ENCODE results near the gene COQ8B.

COQ8B gene

DNA sequence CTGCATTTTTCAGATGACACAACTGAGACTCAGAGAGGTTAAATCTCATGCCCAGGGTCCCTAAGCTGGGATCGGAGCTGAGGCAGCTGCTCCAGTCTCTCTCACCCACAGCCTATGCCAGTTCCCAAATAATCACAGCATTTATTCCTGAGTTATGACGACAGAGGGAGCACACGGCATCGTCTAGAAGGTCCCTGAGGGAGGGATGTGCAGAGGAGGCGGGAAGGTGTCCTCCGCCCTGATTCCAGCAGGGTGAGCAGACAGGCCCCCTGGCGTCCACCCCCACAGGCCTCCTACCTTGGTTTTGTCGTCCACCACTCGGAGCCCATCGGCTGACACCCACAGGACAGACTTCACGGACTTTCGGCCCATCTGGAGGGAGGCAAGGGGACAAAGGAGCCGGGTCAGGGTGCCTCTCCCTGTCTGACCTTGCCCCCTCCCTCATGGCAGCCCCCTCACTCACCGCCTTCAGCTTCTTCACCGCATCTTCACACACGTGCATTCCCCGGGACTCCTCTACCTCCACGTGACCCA, 34.2 kb downstream of the COQ8B start:
- H3K4me3 ChIP-seq (ENCODE audit: low read depth, low read length): no peak overlapping the region
- in situ Hi-C loops (cut with HindIII; ENCODE audit: low sequenced_read_pairs): no loop called here
- no peak for DNase-seq (ENCODE audit: low read depth)
- no peak for TF ChIP-seq CTCF (IDR thresholded peaks at IDR 0.05; ENCODE audit: low read depth, low read length, missing control alignments)

DNA sequence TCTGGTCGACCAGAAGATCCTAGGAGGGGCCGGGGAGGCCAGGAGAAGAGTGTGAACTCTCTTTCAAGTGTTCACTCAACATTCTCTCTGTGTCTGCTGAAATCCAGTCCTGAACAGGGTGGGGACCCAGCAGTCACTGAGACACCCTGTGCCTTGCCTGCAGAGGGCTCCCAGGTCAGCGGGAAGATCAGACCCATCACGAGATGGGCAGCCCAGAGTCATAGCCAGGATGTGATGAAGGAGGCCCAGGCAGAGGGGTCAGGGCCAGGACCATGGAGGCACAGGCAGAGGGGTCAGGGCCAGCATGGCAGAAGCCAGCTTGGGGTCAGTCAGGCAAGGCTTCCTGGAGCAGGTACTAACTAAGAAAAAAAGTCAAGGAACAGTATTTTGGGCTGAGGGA, 35.6 kb downstream of the COQ8B start:
- no peak for TF ChIP-seq CTCF (IDR thresholded peaks at IDR 0.05; ENCODE audit: low read depth, low read length, missing control alignments)
- in situ Hi-C loops (cut with HindIII; ENCODE audit: low sequenced_read_pairs): no loop called here
- no peak for DNase-seq (ENCODE audit: low read depth)
- H3K4me3 ChIP-seq (ENCODE audit: low read depth, low read length): no peak overlapping the region

DNA sequence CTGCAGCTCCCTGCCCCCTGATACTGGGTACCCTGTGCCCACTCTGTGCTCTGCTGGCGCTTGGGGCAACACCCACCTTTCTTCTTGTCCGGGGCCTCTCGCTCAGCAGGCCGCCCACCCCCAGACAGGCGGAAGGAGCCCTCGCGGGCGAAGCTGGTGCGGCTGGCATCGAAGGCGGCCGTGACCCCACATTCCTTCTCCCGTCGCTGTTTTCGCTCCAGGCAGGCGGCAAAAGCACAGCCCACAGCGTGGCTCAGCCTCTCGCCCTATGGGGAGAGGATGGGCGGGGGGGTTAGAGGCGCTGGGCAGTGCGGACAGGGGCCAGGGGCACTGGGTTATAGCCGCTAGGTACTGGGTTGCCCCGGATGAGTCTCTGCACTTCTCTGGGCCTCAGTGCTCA, 39.5 kb downstream of the COQ8B start:
- no peak for TF ChIP-seq CTCF (IDR thresholded peaks at IDR 0.05; ENCODE audit: low read depth, low read length, missing control alignments)
- no peak overlapping the region for H3K4me3 ChIP-seq (ENCODE audit: low read depth, low read length)
- DNase-seq (ENCODE audit: low read depth): no peak
- in situ Hi-C loops (cut with HindIII; ENCODE audit: low sequenced_read_pairs): no loop called here

GRCh38 chr19:40674291-40674690, 42.4 kb downstream of the COQ8B start:
- H3K4me3 ChIP-seq (ENCODE audit: low read depth, low read length): no peak overlapping the region
- DNase-seq (ENCODE audit: low read depth): no peak
- no peak for TF ChIP-seq CTCF (IDR thresholded peaks at IDR 0.05; ENCODE audit: low read depth, low read length, missing control alignments)
- in situ Hi-C loops (cut with HindIII; ENCODE audit: low sequenced_read_pairs): no loop called here

DNA sequence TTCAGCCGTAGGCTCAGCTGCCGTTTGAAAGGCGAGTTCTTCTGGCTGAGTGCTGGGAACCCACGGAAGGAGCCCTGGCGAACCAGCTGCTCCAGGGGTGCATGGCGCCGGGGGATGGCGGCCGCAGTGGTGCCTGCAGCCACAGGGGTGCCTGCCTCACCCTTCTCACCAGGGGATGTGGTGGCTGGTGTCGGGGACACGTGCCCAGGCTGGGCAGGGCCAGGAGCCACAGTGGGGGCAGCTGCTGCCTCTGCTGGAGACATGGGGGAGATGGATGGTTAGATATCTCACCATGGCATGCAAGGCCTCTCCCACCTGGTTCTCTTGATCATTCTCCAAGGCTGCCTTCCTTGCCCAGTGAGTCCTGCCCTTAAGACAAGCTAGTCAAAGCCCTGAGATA, 43.3 kb downstream of the COQ8B start:
- DNase-seq (ENCODE audit: low read depth): no peak
- no peak for TF ChIP-seq CTCF (IDR thresholded peaks at IDR 0.05; ENCODE audit: low read depth, low read length, missing control alignments)
- in situ Hi-C loops (cut with HindIII; ENCODE audit: low sequenced_read_pairs): no loop called here
- no peak overlapping the region for H3K4me3 ChIP-seq (ENCODE audit: low read depth, low read length)

GRCh38 chr19:40672573-40673299, 44.0 kb downstream of the COQ8B start:
- in situ Hi-C loops (cut with HindIII; ENCODE audit: low sequenced_read_pairs): no loop called here
- H3K4me3 ChIP-seq (ENCODE audit: low read depth, low read length): no peak overlapping the region
- no peak for DNase-seq (ENCODE audit: low read depth)
- no peak for TF ChIP-seq CTCF (IDR thresholded peaks at IDR 0.05; ENCODE audit: low read depth, low read length, missing control alignments)
